ENCODE measurements around the gene GHRHR.

GHRHR gene

DNA sequence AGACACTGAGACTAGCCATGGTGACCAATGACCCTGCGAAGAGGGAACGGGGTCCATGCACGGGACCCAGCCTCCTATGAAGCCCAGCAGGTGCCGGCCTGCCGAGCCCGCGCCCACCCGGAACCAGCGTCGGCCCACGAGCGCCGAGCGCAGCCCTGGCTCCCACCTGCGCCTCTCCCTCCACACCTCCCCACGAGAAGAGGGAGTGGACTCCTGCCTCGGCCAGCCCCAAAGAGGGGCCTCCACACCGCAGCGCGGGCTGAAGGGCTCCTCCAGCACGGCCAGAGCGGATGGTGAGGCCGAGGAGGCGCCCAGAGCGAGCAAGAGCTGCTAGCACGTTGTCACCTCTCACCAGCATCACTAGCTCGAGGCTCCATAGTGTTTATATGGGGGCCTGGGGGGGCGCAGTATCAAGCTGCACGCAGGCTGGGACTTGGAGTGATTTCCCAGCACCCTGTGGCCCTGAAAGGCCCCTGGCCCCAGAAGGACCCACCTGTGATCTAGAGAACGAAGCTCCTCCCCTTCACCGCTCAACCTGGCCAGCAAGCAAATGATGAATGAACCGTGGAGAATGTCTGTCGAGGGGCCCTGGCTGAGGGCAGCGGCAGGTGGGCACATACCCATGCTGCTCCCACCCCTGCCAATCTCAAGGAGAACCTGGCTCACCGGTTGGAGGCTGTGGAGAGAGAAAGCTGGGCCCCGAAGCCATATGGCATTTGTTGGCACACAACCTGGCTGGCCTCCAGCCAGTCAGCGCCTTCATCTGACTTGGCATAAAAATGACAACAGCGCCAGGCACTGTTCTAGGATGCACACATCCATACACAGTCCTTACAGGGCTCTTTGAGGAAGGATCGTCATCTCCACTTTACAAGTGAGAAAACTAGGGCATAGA lies 30.7 kb downstream of the GHRHR start:
- H3K27me3 ChIP-seq (ENCODE audit: control insufficient read depth in 3 of 3, insufficient read depth in 3 of 3, low read depth in 1 of 3, low read length in 3 of 3), result no peaks in the 10 kb centered on the region
- no peak overlapping the region for H3K27ac ChIP-seq (replicated peaks; ENCODE audit: low read length)
- H4K91ac ChIP-seq (ENCODE audit: low read depth, low read length, poor library complexity), result no peak overlapping the region
- no peak overlapping the region for H3K23ac ChIP-seq (ENCODE audit: low read depth, low read length, poor library complexity)
- H3K14ac ChIP-seq (ENCODE audit: low read length), result peak overlapping the region; percentile 15
- H2AK5ac ChIP-seq (ENCODE audit: low read depth, low read length), result peak overlapping the region; percentile 66
- no CpG with 5 or more reads among the region's 39 CpGs for WGBS, 2 donors (ENCODE audit: extremely low coverage in 2 of 2, insufficient read length in 2 of 2, insufficient replicate concordance in 1 of 2)
- H3K18ac ChIP-seq (ENCODE audit: low read length), result peak overlapping the region; percentile 35
- H3K79me1 ChIP-seq (ENCODE audit: low read depth, low read length), result no peaks in the 10 kb centered on the region
- no peak overlapping the region for H3K4me3 ChIP-seq (ENCODE audit: low read length in 2 of 2)
- no peak overlapping the region for H2BK5ac ChIP-seq (ENCODE audit: low read length)
- H3K36me3 ChIP-seq (replicated peaks in 1 of 2; ENCODE audit: control insufficient read depth in 2 of 2, insufficient read depth in 2 of 2, low read length in 2 of 2), result no peaks in the 10 kb centered on the region
- H4K8ac ChIP-seq (ENCODE audit: low read depth, low read length), result no peak overlapping the region
- H2AFZ ChIP-seq (ENCODE audit: low read length), result no peak overlapping the region
- DNase-seq (ENCODE audit: low spot score), result no peak
- peaks cover 0 to 3% of the 10 kb centered on the region in 2 donors for H3K4me1 ChIP-seq (ENCODE audit: control insufficient read depth in 2 of 2, insufficient read depth in 1 of 2, low read depth in 1 of 2, low read length in 2 of 2)
- no peak overlapping the region for H2BK15ac ChIP-seq (ENCODE audit: low read length)
- H2BK12ac ChIP-seq (ENCODE audit: low read length), result peak overlapping the region; percentile 31
- H3K4ac ChIP-seq (ENCODE audit: low read length), result no peak overlapping the region
- H3K9ac ChIP-seq (ENCODE audit: low read depth, low read length, poor library complexity), result no peak overlapping the region
- no peak overlapping the region for H2BK120ac ChIP-seq (ENCODE audit: low read depth, low read length)
- no peak overlapping the region for H3K4me2 ChIP-seq (ENCODE audit: insufficient read depth, low read length, poor library complexity, severe bottlenecking)
- H3K9me3 ChIP-seq (replicated peaks in 1 of 2; ENCODE audit: control insufficient read depth in 2 of 2, insufficient read depth in 1 of 2, low read depth in 1 of 2, low read length in 2 of 2), result no peaks in the 10 kb centered on the region

- Histone ChIP-seq H3K4me3 (ENCODE audit: low read length in 2 of 2) (no peak overlapping the region), H3K18ac (ENCODE audit: low read length) (peak overlapping the region; percentile 16), H3K79me1 (ENCODE audit: low read depth, low read length) (no peaks in the 10 kb centered on the region), H3K23ac (ENCODE audit: low read depth, low read length, poor library complexity) (no peak overlapping the region), H2AK5ac (ENCODE audit: low read depth, low read length) (peak overlapping the region; percentile 30), H2BK120ac (ENCODE audit: low read depth, low read length) (no peak overlapping the region), H4K8ac (ENCODE audit: low read depth, low read length) (no peak overlapping the region), H4K91ac (ENCODE audit: low read depth, low read length, poor library complexity) (no peak overlapping the region), H3K4me1 (ENCODE audit: control insufficient read depth in 2 of 2, insufficient read depth in 1 of 2, low read depth in 1 of 2, low read length in 2 of 2) (peaks cover 0 to 3% of the 10 kb centered on the region in 2 donors), H3K9me3 (replicated peaks in 1 of 2; ENCODE audit: control insufficient read depth in 2 of 2, insufficient read depth in 1 of 2, low read depth in 1 of 2, low read length in 2 of 2) (no peaks in the 10 kb centered on the region), H3K4ac (ENCODE audit: low read length) (no peak overlapping the region), H2BK15ac (ENCODE audit: low read length) (no peak overlapping the region), H2BK12ac (ENCODE audit: low read length) (no peak overlapping the region), H3K36me3 (replicated peaks in 1 of 2; ENCODE audit: control insufficient read depth in 2 of 2, insufficient read depth in 2 of 2, low read length in 2 of 2) (no peaks in the 10 kb centered on the region), H3K14ac (ENCODE audit: low read length) (no peak overlapping the region), H3K9ac (ENCODE audit: low read depth, low read length, poor library complexity) (no peak overlapping the region), H2AFZ (ENCODE audit: low read length) (no peak overlapping the region), H2BK5ac (ENCODE audit: low read length) (no peak overlapping the region), H3K27me3 (ENCODE audit: control insufficient read depth in 3 of 3, insufficient read depth in 3 of 3, low read depth in 1 of 3, low read length in 3 of 3) (no peaks in the 10 kb centered on the region), H3K27ac (replicated peaks; ENCODE audit: low read length) (no peak overlapping the region), H3K4me2 (ENCODE audit: insufficient read depth, low read length, poor library complexity, severe bottlenecking) (no peak overlapping the region)
- no peak for DNase-seq (ENCODE audit: low spot score)
- WGBS, 2 donors (ENCODE audit: extremely low coverage in 2 of 2, insufficient read length in 2 of 2, insufficient replicate concordance in 1 of 2), result no CpG with 5 or more reads among the region's 7 CpGs
These were observed 31.8 kb downstream of the GHRHR start for GRCh38 chr7:30995536-30995935.

DNA sequence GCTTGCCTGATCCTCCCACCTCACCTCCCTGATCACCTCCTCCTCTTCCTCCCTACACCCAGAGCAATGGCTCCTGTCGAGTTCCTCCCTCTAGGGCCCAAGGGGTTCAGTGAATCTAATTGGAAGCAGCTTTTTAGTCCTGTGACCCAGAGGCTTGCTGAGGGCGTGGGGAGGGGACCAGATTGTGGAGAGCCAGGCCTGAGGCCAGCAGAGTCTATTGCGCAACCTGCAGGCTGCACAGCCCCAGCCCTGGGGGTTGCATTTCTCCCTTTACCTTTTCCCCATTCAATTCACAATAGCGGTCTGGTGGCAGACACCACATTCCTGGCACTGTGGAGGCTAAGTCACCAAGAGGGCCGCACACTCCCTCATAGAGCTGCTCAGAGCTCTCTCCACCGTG lies 32.5 kb downstream of the GHRHR start:
- no peak overlapping the region for H3K27ac ChIP-seq (replicated peaks; ENCODE audit: low read length)
- no CpG with 5 or more reads among the region's 6 CpGs for WGBS, 2 donors (ENCODE audit: extremely low coverage in 2 of 2, insufficient read length in 2 of 2, insufficient replicate concordance in 1 of 2)
- H2BK5ac ChIP-seq (ENCODE audit: low read length), result no peak overlapping the region
- H3K4me3 ChIP-seq (ENCODE audit: low read length in 2 of 2), result no peak overlapping the region
- peak overlapping the region; percentile 50 for H3K18ac ChIP-seq (ENCODE audit: low read length)
- no peak overlapping the region for H3K9ac ChIP-seq (ENCODE audit: low read depth, low read length, poor library complexity)
- H3K79me1 ChIP-seq (ENCODE audit: low read depth, low read length), result no peaks in the 10 kb centered on the region
- no peak overlapping the region for H4K8ac ChIP-seq (ENCODE audit: low read depth, low read length)
- H2AK5ac ChIP-seq (ENCODE audit: low read depth, low read length), result peak overlapping the region; percentile 1
- H3K4ac ChIP-seq (ENCODE audit: low read length), result no peak overlapping the region
- no peak overlapping the region for H2BK12ac ChIP-seq (ENCODE audit: low read length)
- no peaks in the 10 kb centered on the region for H3K36me3 ChIP-seq (replicated peaks in 1 of 2; ENCODE audit: control insufficient read depth in 2 of 2, insufficient read depth in 2 of 2, low read length in 2 of 2)
- no peak overlapping the region for H4K91ac ChIP-seq (ENCODE audit: low read depth, low read length, poor library complexity)
- H3K4me2 ChIP-seq (ENCODE audit: insufficient read depth, low read length, poor library complexity, severe bottlenecking), result no peak overlapping the region
- no peaks in the 10 kb centered on the region for H3K27me3 ChIP-seq (ENCODE audit: control insufficient read depth in 3 of 3, insufficient read depth in 3 of 3, low read depth in 1 of 3, low read length in 3 of 3)
- no peak overlapping the region for H2BK15ac ChIP-seq (ENCODE audit: low read length)
- no peak overlapping the region for H2BK120ac ChIP-seq (ENCODE audit: low read depth, low read length)
- no peak overlapping the region for H3K23ac ChIP-seq (ENCODE audit: low read depth, low read length, poor library complexity)
- peaks cover 0 to 3% of the 10 kb centered on the region in 2 donors for H3K4me1 ChIP-seq (ENCODE audit: control insufficient read depth in 2 of 2, insufficient read depth in 1 of 2, low read depth in 1 of 2, low read length in 2 of 2)
- DNase-seq (ENCODE audit: low spot score), result no peak
- no peak overlapping the region for H3K14ac ChIP-seq (ENCODE audit: low read length)
- H3K9me3 ChIP-seq (replicated peaks in 1 of 2; ENCODE audit: control insufficient read depth in 2 of 2, insufficient read depth in 1 of 2, low read depth in 1 of 2, low read length in 2 of 2), result no peaks in the 10 kb centered on the region
- H2AFZ ChIP-seq (ENCODE audit: low read length), result no peak overlapping the region

- Histone ChIP-seq H3K4me2 (ENCODE audit: insufficient read depth, low read length, poor library complexity, severe bottlenecking) (no peak overlapping the region), H2AK5ac (ENCODE audit: low read depth, low read length) (no peak overlapping the region), H3K27ac (replicated peaks; ENCODE audit: low read length) (no peak overlapping the region), H3K79me1 (ENCODE audit: low read depth, low read length) (no peaks in the 10 kb centered on the region), H2AFZ (ENCODE audit: low read length) (no peak overlapping the region), H2BK12ac (ENCODE audit: low read length) (no peak overlapping the region), H3K14ac (ENCODE audit: low read length) (no peak overlapping the region), H3K9ac (ENCODE audit: low read depth, low read length, poor library complexity) (no peak overlapping the region), H3K18ac (ENCODE audit: low read length) (no peak overlapping the region), H2BK15ac (ENCODE audit: low read length) (no peak overlapping the region), H4K8ac (ENCODE audit: low read depth, low read length) (no peak overlapping the region), H3K4ac (ENCODE audit: low read length) (no peak overlapping the region), H2BK5ac (ENCODE audit: low read length) (no peak overlapping the region), H2BK120ac (ENCODE audit: low read depth, low read length) (no peak overlapping the region), H3K9me3 (replicated peaks in 1 of 2; ENCODE audit: control insufficient read depth in 2 of 2, insufficient read depth in 1 of 2, low read depth in 1 of 2, low read length in 2 of 2) (no peaks in the 10 kb centered on the region), H3K4me1 (ENCODE audit: control insufficient read depth in 2 of 2, insufficient read depth in 1 of 2, low read depth in 1 of 2, low read length in 2 of 2) (peaks cover 0 to 3% of the 10 kb centered on the region in 2 donors), H3K27me3 (ENCODE audit: control insufficient read depth in 3 of 3, insufficient read depth in 3 of 3, low read depth in 1 of 3, low read length in 3 of 3) (no peaks in the 10 kb centered on the region), H4K91ac (ENCODE audit: low read depth, low read length, poor library complexity) (no peak overlapping the region), H3K23ac (ENCODE audit: low read depth, low read length, poor library complexity) (no peak overlapping the region), H3K36me3 (replicated peaks in 1 of 2; ENCODE audit: control insufficient read depth in 2 of 2, insufficient read depth in 2 of 2, low read length in 2 of 2) (no peaks in the 10 kb centered on the region), H3K4me3 (ENCODE audit: low read length in 2 of 2) (no peak overlapping the region)
- no CpG with 5 or more reads among the region's 5 CpGs for WGBS, 2 donors (ENCODE audit: extremely low coverage in 2 of 2, insufficient read length in 2 of 2, insufficient replicate concordance in 1 of 2)
- DNase-seq (ENCODE audit: low spot score), result no peak
These were observed 33.1 kb downstream of the GHRHR start for GRCh38 chr7:30996883-30997282.

All from neuronal stem cell (in vitro differentiated cells).